NCI-H146 treated with DMSO at 0.1 percent for 48 hours (cell line): ENCODE results near the gene NME4.
A peak's percentile ranks its signal among the peaks of the same experiment; 100 is the strongest.

Experiments used
- DNase-seq: peaks from one replicate; lab custom pipeline; 2025; ENCODE audit not compliant: unreplicated experiment; lab: John Stamatoyannopoulos, UW

Gene NME4

DNA sequence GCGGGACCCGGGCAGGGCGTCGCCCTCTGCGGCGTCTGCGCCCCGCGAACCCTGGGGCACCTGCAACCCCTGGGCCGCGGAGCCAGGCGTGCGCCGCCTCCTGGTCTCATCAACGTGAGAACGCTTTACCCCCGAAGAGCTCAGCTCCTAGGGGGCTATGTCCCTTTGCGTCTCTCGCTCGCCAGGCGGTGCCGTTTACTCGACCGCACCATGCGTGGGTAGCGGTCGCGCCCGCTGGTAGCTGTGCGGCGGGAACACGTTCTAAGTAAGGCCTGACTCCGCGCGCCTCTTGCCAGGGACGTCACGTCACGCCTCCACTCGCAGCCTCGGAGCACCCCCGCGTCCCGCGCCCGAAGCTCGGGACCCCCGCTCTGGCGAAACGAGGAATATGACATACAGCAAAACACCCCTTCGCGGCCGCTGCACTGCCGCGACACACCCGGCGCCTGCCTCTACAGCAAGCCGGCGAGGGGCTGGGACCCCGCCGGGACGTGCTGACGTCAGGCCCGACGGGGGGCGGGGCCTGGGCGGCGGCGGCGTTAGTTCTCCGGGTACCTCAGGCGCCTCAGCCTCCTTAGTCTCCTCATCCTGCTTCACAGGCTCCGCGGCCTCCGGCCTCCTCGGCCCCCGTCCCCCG is 28.2 kb downstream of the NME4 start, which contains the start of gene RAB11FIP3:
Gene RAB11FIP3, plus strand, starts transcription at position 568 of the 637 bp plus-strand sequence. CDS start 358 bp downstream, outside the sequence.
- DNase-seq = peak; percentile 71

DNA sequence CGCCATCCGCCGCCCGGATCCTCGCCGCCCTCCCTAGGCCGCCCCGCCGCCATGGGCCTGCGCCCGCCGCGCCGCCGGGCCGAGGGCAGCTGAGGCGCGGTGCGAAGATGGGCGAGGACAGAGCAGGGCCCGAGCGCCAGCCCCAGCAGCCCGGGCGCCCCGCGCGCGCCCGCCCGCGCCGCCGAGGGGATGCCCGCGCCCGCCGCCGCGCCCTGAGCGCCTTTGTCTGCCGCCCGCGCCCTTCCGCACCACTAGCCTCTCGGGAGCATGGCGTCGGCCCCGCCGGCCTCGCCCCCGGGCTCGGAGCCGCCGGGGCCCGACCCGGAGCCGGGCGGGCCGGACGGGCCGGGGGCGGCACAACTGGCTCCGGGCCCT is 28.7 kb downstream of the NME4 start:
- no peak for DNase-seq

DNA sequence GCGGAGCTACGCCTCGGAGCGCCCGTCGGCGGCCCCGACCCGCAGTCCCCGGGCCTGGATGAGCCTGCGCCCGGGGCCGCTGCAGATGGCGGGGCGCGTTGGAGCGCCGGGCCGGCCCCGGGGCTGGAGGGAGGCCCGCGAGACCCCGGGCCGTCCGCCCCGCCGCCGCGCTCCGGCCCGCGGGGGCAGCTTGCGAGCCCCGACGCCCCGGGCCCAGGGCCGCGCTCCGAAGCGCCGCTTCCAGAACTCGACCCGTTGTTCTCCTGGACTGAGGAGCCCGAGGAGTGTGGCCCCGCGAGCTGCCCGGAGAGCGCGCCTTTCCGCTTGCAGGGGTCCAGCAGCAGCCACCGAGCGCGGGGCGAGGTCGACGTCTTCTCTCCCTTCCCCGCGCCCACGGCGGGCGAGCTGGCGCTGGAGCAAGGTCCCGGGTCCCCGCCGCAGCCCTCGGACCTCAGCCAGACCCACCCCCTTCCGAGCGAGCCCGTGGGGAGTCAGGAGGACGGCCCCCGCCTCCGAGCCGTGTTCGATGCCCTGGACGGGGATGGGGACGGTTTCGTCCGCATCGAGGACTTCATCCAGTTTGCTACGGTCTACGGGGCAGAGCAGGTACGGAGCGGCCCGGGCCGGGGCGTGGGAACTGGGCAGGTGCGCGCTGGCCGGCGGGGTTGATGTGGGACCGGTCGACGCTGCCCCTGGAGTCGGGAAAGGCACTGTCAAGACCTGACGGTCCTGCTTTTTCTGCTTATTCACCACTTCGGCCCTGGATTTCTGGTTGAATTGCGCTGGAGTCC is 29.3 kb downstream of the NME4 start:
- no peak for DNase-seq

DNA sequence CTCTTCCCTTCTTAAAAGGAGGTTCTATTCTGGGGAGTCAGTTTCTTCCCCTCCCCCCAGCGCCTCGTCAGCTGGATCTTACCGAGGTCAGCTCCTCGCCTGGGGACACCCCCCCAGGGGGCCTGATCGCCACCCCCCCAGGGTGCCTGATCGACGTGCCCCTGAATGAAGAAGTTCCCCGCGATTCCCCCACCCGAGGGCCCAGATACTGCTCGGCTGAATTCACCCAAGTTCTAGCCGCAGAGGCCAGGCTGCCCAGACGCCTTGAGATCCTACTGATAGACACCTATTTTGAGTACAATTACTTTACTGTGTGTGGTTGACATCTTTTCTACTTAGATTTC is 29.9 kb downstream of the NME4 start:
- DNase-seq = no peak

DNA sequence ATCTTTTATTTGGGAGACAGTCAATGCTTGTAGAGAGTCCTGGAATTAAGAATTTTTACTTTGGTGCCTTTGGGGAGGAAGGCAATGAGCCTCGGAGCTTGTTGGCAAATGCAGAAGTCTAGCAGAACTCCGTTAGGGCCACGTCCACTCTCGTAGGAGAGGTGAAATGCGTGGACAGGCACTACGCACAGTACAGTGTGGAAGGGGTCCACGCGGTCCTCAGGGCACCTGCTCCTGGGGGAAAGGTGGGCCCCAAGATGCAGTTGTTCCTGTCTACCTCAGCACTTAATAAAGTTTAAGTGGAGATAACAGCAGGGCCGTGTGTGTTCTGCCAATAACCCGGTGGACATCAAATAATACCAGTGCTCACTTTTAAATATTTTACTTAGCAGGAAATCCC is 30.3 kb downstream of the NME4 start:
- DNase-seq = no peak

DNA sequence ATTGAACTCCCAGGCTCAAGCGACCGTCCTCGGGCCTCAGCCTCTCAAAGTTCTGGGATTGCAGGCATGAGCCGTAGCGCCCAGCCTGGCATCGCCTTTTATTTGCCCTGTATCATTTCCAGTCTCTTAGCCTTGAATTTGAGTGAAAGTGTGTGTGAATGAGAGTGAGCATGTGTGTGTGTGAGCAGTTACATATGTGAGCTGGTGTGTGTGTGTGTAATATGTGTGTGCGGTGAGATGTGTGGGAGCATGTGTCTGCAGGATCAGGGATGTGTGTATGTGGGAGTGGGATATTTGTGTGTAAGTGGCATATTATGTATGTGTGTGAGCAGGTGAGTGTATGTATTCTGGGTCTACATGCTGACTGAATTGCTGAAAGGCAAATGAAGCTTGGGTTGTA is 33.9 kb downstream of the NME4 start:
- DNase-seq = no peak

DNA sequence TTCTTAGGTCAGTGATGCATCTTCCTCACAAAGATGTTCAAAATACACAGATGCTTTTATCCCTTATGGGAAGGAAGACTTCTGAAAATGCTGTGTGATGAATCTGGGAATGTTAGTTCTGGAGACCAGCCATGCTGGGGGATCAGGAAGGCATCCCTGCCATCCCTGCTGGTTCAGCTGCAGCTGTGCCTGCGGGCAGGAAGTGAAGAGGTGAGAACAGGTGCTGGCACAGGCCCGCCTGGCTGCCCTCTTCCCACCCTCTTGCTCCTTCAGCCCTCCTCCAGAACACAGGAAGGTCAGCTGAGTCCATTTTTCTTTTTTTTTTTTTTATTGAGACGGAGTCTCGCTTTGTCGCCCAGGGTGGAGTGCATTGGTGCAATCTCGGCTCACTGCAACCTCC is 43.6 kb downstream of the NME4 start:
- DNase-seq = no peak

DNA sequence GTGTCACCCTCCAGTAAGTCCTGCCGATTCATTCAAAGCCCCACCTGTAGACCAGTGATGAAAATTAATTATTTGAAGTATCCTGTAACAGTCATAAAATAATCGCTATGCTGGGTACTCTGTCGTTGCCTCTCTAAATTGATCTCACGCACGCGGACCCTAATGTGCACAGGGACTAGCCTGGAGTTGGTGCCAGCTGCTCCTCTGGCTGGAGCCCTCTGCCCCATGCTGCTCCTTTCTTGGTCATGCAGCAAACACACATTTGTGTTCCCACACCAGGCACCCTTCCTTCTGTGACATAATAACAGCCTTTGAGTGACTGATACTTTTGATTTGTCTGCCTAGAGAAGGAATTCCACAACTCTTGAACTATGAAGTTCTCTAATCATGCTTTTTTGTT is 44.4 kb downstream of the NME4 start:
- no peak for DNase-seq

DNA sequence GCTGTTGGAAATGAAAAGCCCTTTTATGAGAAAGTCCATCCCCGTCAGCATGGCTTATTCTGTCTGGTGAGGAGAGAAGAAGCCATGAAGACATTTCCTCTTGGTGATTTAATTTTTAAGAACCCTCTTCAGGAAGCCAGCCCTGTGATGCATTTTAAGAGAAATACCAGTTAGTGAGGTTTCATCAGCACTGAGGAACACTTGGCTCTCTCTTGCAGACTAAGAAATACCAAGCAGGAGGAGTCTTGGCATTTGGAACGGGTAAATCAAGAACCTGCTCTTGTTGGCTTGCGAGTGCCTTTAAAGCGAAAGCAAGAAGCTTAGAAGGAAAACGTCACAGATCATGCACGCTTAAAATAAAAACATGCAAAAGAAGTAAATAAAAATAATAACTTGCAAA is 46.0 kb downstream of the NME4 start:
- no peak for DNase-seq

DNA sequence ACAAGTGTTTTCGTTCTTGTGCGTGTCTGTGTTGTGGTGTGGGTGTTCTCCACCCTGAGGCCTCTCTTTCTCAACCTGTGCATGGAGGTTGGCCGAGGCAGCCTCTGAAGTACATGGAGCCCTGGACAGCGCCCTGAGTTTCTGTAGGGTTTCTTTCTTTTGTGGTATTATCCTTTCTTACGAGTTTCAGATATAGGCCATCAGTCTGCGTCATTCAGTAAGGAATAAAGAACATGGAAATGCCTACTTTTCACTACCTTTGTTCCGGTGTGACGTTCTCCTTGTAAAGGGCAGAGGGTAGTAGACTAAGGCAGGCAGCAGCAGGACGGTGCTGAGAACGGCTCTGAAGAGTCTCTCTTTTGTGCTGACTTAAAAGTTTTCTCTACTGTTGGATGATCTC is 47.0 kb downstream of the NME4 start:
- DNase-seq = no peak

DNA sequence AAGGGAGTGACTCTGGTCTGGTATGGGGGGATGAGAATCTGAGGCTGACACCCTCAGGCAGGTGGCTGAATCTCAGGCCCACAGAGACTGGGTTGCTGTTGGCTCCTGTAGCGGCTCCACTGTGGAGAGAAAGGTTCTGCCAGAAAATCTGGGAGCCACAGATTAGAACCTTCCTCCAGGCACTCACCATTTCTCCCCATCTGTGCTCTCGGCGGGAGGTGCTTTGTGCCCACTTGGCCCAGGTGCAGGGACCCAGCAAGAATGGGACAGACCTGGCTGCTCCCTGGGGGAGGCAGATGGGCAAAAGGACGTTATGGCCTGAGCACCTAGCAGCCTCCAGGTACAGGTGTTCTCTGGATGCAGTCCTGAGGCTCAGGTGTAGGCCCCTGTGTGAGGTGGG is 48.6 kb downstream of the NME4 start:
- peak; percentile 33 for DNase-seq
